ENCODE measurements around the gene MTREX. TPM values are rescaled to one million over a fixed set of nuclear protein-coding genes. Genes with fewer than 3 reads are reported as not detected.

MTREX gene
- total RNA-seq, 1 experiment from 2014 or later, result 123 TPM

DNA sequence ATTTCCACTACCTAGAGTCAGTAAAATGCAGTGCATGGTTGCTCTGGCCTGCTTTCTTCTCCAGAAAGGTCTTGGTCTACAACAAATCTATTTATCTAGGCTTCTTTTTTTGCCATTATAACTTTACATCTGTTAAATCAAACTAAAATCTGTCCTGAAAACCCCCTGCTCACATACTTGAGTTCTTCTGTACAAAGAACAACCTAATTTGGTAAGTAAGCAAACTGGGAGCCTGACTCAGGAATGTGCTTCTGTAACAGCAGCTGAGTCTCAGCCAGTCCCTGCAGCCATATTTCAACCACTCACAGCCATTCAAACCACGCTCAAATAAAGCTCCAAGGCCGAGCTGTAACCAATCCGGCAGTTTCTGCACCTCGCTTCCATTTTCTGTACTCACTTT is 131.2 kb downstream of the MTREX start:
- Histone ChIP-seq H3K79me1 (ENCODE audit: insufficient read depth, low read depth, low read length, poor library complexity, severe bottlenecking) (no peaks in the 10 kb centered on the region), H4K20me1 (ENCODE audit: control insufficient read depth, insufficient read depth, insufficient read length) (no peaks in the 10 kb centered on the region), H3K56ac (ENCODE audit: insufficient read length, low read depth, low read length) (no peak overlapping the region), H3K23me2 (ENCODE audit: insufficient read length, low read depth, low read length, poor library complexity, severe bottlenecking) (no peaks in the 10 kb centered on the region), H3K4ac (ENCODE audit: low read depth, low read length) (no peak overlapping the region), H3K9ac (ENCODE audit: extremely low read depth, insufficient read length, low read length) (no peak overlapping the region), H3K79me2 (ENCODE audit: insufficient read depth, low read length) (no peaks in the 10 kb centered on the region), H2BK15ac (ENCODE audit: low read depth, low read length) (no peak overlapping the region), H3K27ac (ENCODE audit: insufficient read length, low read depth, low read length) (no peak overlapping the region), H3K27me3 (ENCODE audit: insufficient read depth, low read length) (no peaks in the 10 kb centered on the region), H2AK5ac (ENCODE audit: insufficient read length, low read length) (no peak overlapping the region), H3K23ac (ENCODE audit: insufficient read length, low read depth, low read length) (no peak overlapping the region), H2BK120ac (ENCODE audit: low read depth, low read length, poor library complexity, severe bottlenecking) (peak overlapping the region; percentile 14), H3K14ac (ENCODE audit: insufficient read depth, low read length) (no peak overlapping the region), H2BK12ac (ENCODE audit: insufficient read length, low read depth, low read length) (peak overlapping the region; percentile 15), H3K18ac (ENCODE audit: insufficient read length, low read depth, low read length) (no peak overlapping the region), H4K91ac (ENCODE audit: insufficient read length, low read depth, low read length) (no peak overlapping the region), H3K9me3 (ENCODE audit: control insufficient read depth, low read depth, low read length) (peaks cover 8% of the 10 kb centered on the region), H2BK20ac (ENCODE audit: low read depth, low read length, poor library complexity, severe bottlenecking) (no peak overlapping the region), H2AFZ (ENCODE audit: low read length) (no peak overlapping the region), H3T11ph (ENCODE audit: low read length) (no peak overlapping the region), H3K4me2 (ENCODE audit: insufficient read depth, insufficient read length, low read length) (no peak overlapping the region), H4K8ac (replicated peaks; ENCODE audit: insufficient read length, low read depth, low read length) (no peak overlapping the region), H3K4me1 (ENCODE audit: insufficient read depth, low read length) (peaks cover 16% of the 10 kb centered on the region), H4K5ac (ENCODE audit: insufficient read length, low read depth, low read length) (no peak overlapping the region), H2BK5ac (ENCODE audit: insufficient read length, low read length) (no peak overlapping the region)
- TF ChIP-seq, protein P1, sequence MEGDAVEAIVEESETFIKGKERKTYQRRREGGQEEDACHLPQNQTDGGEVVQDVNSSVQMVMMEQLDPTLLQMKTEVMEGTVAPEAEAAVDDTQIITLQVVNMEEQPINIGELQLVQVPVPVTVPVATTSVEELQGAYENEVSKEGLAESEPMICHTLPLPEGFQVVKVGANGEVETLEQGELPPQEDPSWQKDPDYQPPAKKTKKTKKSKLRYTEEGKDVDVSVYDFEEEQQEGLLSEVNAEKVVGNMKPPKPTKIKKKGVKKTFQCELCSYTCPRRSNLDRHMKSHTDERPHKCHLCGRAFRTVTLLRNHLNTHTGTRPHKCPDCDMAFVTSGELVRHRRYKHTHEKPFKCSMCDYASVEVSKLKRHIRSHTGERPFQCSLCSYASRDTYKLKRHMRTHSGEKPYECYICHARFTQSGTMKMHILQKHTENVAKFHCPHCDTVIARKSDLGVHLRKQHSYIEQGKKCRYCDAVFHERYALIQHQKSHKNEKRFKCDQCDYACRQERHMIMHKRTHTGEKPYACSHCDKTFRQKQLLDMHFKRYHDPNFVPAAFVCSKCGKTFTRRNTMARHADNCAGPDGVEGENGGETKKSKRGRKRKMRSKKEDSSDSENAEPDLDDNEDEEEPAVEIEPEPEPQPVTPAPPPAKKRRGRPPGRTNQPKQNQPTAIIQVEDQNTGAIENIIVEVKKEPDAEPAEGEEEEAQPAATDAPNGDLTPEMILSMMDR (conservative IDR thresholded peaks at IDR 0.05), result no peak
- WGBS (ENCODE audit: extremely low coverage, insufficient read length, low lambda C conversion rate), result no CpG with 5 or more reads among the region's 4 CpGs
- H3K36me3 Mint-ChIP-seq (ENCODE audit: insufficient read depth in 1 of 3, low read depth in 3 of 3), result peaks cover 46 to 70% (median 63%) of the 10 kb centered on the region in 3 experiments
- H3K4me1 Mint-ChIP-seq, result peaks cover 49% of the 10 kb centered on the region in 2 experiments
- H3K27ac Mint-ChIP-seq, result peak overlapping the region; percentile 93 to 95 (median 93)
- H3K27me3 Mint-ChIP-seq (ENCODE audit: low read depth), result no peaks in the 10 kb centered on the region; the same call in 1 of the 2 replicates
- peaks cover 17 to 19% of the 10 kb centered on the region in 2 experiments for H3K9me3 Mint-ChIP-seq
- DNase-seq, result no peak
- H3K4me3 Mint-ChIP-seq, result no peak overlapping the region; a peak in 1 of 5 replicates
